ENCODE measurements around the gene ZBTB32.
"Not testable (repeated sequence)": the region's sequence is repeated elsewhere in the genome, so short reads cannot be mapped to it uniquely, and the experiment has no call there.

ZBTB32 gene

GRCh38 chr19:35704218-35704617 is at the start of gene ZBTB32:
TSS of gene ZBTB32 (plus strand) at chr19:35704558. CDS start at chr19:35714627, 10,069 bp downstream.
- no peak for DNase-seq

GRCh38 chr19:35654828-35655227 is 49.5 kb upstream of the ZBTB32 start:
- not testable (repeated sequence) for DNase-seq

GRCh38 chr19:35655600-35655999 is 48.8 kb upstream of the ZBTB32 start:
- DNase-seq = no peak

GRCh38 chr19:35656700-35657099 is 47.7 kb upstream of the ZBTB32 start:
- no peak for DNase-seq

- no peak for DNase-seq
Observed at GRCh38 chr19:35657904-35658700, 46.3 kb upstream of the ZBTB32 start.

GRCh38 chr19:35661995-35662340 is 42.4 kb upstream of the ZBTB32 start:
- DNase-seq = no peak

GRCh38 chr19:35663981-35664380 is 40.4 kb upstream of the ZBTB32 start:
- no peak for DNase-seq

GRCh38 chr19:35665157-35665556 is 39.2 kb upstream of the ZBTB32 start:
- DNase-seq = no peak

- DNase-seq = no peak
Observed at GRCh38 chr19:35665604-35666003, 38.8 kb upstream of the ZBTB32 start.

GRCh38 chr19:35666251-35666913 is 38.0 kb upstream of the ZBTB32 start, which contains the start of gene UPK1A:
TSS of gene UPK1A (plus strand) at chr19:35666517. CDS start at chr19:35666813, 296 bp downstream.
- no peak for DNase-seq

- DNase-seq = no peak
Observed at GRCh38 chr19:35669566-35669965, 34.8 kb upstream of the ZBTB32 start.

- DNase-seq = no peak
Observed at GRCh38 chr19:35669974-35670373, 34.4 kb upstream of the ZBTB32 start.

GRCh38 chr19:35670686-35671085 is 33.7 kb upstream of the ZBTB32 start:
- DNase-seq = no peak

GRCh38 chr19:35671818-35672217 is 32.5 kb upstream of the ZBTB32 start:
- no peak for DNase-seq

- DNase-seq = no peak
Observed at GRCh38 chr19:35673121-35673804, 31.1 kb upstream of the ZBTB32 start.

- DNase-seq = no peak
Observed at GRCh38 chr19:35675589-35676140, 28.7 kb upstream of the ZBTB32 start.

GRCh38 chr19:35689836-35690235 is 14.5 kb upstream of the ZBTB32 start:
- no peak for DNase-seq

GRCh38 chr19:35691106-35691505 is 13.3 kb upstream of the ZBTB32 start:
- DNase-seq = not testable (repeated sequence)

GRCh38 chr19:35692010-35692409 is 12.3 kb upstream of the ZBTB32 start:
- no peak for DNase-seq

- DNase-seq = no peak
Observed at GRCh38 chr19:35693422-35693821, 10.9 kb upstream of the ZBTB32 start.

GRCh38 chr19:35693835-35694599 is 10.3 kb upstream of the ZBTB32 start:
- peak; percentile 87 to 94 for DNase-seq

GRCh38 chr19:35695895-35696422 is 8.4 kb upstream of the ZBTB32 start:
- DNase-seq = no peak

Measured in NCI-H446 (cell line).